GM21423 (cell line): ENCODE measurements around the gene UNC119.
A peak's percentile ranks its signal among the peaks of the same experiment; 100 is the strongest.
"Not testable (repeated sequence)": the region's sequence is repeated elsewhere in the genome, so short reads cannot be mapped to it uniquely, and the experiment has no call there.

Source experiments
- ATAC-seq: cut with Tn5 transposase; IDR thresholded peaks from one replicate; pipeline ENCODE4 v1.9.1; 2021; ENCODE audit warnings: mild to moderate bottlenecking, moderate library complexity; ENCODE audit not compliant: unreplicated experiment

Gene UNC119

DNA sequence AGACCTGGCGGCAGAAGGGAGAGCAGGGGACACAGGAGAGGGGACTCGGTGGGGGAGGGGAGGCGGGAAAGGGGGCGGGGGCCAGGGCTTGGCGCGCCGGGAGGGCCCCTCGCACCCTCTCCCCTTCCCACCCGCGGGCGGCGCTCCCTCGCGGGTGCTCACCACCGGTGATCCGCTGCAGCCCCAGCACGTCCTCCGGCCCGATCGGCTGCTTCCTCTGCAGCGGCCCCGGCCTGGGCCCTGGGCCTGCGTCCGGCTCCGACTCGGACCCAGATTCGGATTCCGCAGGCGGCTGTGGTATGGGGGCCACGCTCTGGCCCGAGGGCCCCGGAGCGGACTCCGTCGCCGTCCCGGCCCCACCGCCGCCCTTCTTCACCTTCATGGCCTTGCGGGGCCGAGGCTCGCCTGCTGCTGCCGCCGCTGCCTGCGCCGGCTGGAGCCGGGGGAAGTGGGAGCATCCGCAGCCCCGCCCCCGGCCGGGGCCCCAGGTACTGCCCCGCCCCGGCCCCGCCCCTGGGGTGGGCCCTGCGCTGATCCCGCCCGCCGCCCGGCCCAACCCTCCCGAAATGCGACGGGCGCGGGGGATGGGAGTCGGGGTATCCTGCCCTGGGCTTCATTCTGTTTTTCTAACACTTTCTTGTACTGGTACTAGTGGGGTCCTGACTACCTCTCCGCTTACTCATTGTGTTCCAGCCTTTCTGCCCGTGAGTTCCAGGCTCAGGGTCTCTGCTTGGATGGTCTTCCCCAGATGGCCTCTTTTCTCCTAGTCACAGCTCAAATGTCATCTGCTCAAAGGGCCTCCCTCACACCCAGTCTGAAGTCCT, at the start of gene UNC119:
Gene UNC119 (minus strand): TSS at position 449 of the 824 bp plus-strand sequence. CDS start 67 bp downstream, at position 382.
- ATAC-seq, result peak; percentile 48

DNA sequence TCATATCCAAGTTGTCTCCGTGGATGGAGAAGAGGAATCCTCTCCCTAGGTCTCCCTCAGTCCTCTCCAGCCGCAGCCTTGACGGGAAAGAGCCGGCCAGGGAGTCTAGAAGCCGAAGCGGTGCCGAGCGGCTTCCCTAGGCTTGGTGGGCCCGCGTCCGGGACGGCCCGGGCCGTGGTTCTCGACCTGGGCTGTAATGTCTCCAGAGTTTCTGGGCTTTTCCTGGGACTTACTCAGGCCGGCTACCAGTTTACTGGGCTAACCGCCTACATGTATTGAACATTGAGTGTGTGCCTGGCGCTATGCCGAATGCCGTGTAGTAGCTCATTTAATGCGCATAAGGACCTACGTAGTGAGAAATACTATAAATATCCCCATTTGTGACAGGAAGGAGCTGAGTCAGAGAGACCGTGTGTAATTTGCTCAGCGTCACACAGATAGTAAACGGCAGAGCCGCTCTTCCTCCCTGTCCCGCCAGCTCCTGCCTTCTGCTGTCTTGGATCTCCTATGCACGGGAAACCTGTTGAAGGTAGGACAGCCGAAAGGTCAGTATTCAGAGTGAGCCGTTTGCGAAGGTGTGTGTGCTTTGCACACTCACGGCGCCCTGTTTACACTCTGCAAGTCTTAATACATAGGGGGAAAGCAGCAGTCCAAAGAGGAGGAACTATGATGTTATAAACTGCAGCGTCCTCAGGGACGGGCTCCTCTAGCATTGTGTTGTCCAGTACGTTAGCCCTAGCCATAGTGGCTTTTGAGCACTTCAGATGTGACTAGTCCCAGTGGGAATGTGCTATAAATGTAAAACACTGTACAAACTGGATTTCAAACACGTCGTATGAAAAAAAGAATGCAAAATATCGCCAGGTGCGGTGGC, 47.1 kb upstream of the UNC119 start:
- ATAC-seq, result peak; percentile 29

DNA sequence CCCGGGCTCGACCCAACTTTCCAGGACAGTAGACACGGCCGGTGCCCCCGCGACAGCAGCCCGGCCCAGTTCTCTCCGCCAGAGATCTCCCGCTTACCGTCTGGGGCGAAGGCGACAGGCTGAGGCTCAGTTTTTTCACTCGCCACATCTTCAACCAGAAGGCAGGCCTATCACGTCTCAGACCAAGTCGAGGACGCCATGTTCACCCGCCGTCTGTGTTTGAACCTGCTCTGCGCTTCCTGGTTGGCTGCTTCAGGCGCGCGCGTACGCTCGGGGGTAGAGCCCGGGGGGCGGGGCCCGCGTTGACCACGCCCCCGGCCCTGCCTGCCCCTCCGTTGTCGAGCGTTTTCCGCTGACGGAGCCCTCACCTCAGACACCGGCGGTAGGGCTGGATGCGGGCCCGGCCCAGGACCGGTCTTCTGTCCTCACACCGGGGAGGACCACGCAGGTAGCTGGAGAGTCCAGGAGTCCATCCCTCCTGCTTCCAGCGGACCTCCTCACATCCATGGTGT, 46.4 kb upstream of the UNC119 start, which contains the start of gene SPAG5:
Gene SPAG5 (minus strand): TSS at position 227 of the 512 bp plus-strand sequence. CDS start 79 bp downstream, at position 148.
- peak; percentile 88 for ATAC-seq

DNA sequence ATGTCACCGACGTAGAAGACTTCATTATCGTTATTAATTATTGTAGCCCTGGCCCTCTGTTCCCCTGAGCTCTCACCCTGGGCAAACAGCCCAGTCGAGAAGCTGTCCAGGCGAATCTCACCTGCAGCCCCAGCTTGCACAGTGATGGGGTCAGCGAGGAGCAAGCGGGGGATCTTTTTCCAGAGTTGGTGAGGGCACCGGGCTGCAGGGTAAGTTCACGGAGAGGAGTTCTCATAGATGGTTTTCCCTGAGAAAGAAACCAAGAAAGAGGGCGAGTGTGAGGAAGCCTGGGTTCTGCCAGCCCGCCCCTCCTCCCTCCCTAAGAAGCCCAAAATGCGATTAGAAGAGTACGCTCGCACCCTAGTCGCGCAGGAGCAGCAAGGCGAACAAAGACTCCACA, 46.0 kb upstream of the UNC119 start:
- no peak for ATAC-seq

DNA sequence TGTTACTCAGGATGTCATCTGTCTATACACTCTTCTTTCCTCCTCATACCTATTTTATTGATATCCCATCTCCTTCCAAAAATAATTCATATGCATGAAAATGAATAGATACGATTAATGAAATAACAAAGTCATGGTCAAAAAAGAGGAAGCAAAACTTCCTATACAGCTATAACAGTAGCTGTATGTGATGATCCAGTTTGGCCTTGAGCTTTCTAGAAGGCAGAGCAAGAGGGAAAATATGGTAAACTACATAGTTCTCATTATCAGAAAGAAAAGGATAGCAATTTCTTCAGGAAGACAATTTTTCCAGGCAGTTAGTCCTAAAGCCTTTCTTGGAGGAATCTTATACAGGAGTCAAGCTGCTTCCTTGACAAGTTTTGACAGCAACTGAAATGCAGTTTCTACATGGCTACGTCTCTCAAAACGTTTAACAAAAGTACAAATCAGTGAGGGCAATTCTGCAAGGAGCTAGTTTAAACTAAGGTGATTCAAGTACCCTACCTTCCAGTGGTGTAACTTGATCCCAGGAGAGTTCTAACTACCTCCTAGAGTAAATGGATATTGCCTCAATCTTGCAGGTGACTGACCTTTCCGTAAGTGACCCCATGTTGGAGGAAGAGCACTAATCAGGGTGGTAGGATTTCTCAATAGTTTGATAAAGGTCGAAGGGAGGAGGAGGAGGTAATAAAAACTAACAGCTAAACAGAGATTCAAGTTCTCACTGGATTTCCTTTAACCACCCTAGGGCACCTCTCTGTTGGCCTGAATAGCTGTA, 45.4 kb upstream of the UNC119 start:
- no peak for ATAC-seq

DNA sequence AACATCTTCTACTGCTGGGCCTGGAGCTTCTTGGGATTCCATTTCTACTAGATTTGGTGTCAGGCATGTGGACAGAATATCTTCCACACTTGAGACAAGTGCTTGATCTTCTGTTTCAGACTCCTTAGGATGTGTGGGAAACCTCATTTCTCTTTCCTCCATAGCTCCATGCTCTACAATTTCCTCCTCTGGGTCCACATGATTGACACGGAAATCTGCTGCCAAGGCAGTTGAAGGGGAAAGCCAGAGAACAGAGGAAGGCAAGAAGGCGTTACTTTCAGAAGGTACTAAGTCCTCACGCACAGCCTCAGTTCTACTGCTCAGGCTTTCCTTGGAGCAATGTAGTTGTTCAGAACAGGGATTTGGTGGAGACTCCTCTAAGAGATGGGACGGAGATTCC, 39.8 kb upstream of the UNC119 start:
- ATAC-seq, result no peak

DNA sequence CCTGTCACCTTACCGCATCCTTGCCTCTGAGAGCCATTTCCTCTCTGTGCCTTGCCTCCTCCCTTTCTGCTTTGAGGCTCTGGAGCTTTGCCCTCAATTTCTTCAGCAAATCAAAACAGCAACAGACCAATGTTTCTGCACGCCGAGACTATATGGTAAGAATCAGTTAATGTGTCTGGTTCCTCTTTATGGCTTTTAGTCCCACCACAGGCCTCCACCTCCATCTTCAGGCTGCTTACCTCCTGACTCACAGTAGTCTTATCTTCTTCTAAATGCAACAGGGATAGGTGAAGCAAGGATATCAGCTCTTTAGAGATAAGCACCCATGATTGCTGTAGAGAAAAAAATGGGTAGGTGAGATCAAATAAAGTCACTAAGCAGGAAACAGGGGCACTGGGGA, 33.4 kb upstream of the UNC119 start:
- no peak for ATAC-seq

DNA sequence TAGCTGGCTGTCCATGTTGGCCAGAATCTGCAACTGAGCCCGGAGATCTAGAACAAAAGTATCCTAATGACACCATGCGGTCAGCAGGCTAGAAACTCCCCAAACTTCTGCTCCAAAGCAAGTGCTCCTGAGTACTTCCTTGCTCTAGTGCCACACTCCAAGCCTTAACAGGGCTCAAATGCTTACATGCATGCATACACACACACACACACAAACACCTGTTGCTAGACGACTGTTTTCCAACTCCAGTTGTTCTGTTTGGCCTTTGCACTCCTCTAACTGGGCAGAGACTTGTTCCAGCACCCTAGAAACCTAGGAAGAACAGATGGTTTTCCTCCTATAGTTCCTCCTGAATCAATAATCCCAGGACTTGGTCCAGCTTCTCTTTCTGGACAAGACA, 32.0 kb upstream of the UNC119 start:
- no peak for ATAC-seq

DNA sequence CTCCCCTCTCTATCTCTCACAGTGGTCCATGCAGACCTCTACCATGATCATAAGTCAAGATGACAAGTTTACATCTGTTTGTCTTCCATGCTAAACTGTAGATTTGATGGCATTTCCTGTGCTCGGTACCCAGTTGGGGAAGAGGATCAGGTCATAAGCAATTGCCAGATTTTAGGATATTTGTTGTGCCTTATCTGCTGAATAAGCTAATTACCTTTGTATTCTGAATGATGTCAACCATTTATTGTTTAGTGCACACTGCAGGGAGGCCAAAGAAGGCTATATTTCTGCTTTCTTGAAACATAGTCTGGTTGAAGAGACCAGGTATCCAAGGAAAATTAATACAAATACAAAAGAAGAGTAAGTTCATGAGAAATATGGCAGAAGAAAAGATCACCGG, 30.1 kb upstream of the UNC119 start:
- ATAC-seq, result no peak

DNA sequence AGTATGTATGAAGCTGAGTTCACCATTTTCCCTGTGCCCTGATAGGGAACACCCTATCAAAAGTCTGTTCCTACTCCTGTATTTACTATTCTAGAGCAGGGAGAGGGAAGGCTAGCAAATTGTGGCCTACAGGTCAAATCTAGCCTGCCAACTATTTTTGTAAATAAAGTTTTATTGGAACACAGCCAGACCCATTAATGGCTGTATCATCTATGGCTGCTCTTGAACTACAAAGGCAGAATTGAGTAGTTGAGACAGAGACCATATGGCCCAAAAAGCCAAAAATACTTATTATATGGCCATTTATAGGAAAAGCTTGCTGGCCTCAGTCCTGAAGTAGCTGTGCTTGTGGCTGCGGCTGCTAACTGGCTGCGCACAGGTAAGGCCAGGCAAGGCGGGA, 28.5 kb upstream of the UNC119 start:
- ATAC-seq, result no peak

DNA sequence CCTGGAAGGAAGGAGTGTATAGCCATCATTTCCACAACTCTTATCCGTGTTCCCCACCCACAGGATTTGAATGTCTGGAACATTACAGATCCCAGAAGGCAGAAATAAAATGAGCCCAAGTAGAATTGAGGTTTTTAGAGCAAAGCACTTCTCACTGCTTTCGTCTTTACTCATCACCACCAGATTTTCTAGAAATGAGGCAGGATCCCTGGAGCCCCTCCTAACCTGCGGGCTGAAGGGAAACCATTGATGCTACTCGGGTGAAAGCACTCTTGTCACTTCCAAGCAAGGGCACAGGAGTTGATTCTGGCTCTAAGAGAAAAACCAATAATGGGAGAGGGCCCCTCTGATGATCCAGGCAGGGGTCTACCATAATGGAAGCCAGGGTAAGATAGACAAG, 27.1 kb upstream of the UNC119 start:
- ATAC-seq, result no peak

DNA sequence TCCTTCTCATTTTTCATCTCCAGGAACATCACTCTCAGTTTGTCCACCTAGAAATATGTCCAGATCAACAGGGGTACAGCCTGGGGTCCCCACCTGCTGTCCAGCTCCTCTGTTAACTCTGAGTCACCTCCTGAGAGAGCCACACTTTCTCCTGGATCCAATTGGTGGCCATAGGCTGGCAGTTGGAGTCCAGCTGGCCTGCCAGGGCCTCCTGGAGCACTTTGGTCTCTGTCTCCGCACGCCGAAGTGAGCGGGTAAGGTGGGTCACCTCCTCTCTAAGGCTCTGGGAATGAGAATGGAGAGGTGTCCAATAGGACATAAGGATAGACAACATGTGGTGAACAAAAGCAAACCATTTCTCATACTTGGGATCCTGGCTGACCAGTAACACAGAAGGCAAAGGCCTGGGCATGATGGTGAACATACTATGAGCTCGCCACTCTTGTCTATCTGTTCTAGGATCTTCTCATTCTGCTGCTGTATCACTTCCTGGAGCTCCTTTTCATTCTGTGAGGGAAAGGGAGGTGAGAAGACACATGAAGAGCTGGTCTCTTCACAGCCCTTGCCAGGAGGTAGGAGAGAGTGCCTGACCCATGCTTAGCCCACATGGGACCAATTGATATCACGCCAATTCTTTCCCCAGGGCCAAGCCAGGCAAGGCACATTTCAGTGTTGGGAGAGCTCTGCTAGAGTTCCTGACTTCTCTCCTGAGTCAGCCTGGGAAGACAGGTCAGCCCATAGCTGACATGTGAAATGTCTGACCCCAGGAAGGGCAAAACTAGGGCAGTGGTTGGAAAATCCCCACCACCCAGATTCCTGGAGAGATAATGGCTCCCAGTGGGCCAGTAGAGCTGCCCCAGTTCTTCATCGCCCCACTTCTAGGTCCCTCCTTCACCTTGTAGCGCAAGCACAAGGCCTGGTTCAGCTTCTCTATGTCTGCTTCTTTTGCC, 26.1 kb upstream of the UNC119 start:
- ATAC-seq, result no peak

DNA sequence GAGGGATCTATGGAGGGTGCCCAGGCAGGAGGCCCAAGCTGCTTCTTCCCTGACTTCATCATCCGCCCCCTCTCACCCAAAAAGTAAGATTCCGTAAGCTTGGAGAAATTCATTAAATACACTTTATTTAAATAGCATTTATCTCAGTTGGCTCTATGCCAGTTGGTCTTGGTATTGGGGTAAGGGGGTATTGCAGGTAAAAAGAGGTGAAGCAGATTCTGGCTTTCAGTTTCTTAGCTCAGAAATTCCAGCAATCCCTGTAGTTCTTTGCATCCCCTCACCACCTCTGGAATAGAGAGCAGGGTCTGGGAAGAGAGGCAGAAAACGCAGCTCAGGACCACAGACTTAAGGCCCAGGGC, 25.0 kb upstream of the UNC119 start:
- no peak for ATAC-seq

DNA sequence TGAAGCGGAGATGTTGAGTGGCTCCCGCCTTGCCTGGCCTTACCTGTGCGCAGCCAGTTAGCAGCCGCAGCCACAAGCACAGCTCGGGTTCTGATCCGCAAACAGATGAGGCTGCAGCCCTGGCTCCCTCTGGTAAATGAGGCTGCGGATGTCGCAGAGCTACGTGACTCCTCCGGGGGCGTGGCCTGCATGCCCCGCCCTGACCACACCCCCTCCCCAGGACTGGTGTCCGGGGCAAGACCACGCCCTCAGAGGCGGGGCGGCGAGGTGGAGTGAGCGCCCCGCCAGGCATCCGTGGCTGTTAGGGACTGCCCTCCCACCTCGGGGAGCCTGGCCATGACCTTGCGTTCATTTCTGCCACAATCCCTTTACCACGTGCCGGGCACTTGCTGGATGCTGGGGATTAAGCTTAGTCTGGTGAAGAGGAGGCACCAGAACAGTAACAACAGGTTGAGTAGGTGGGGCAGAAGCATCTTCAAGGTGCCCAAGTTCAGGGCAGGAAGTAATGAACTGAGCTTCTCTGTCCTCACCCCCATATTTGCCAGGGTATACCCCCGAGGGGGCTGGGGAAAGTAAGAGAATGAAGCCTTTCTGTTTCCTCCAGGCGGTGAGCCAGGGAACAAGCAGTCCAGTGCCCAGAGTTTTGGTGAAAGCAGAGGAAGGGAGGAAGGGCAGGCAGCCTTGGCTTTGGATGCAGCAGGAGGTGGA, 24.5 kb upstream of the UNC119 start, which contains the start of gene ALDOC:
Gene ALDOC (minus strand): TSS at position 138 of the 708 bp plus-strand sequence. CDS start 1,363 bp downstream, outside the sequence.
- ATAC-seq, result peak; percentile 82

DNA sequence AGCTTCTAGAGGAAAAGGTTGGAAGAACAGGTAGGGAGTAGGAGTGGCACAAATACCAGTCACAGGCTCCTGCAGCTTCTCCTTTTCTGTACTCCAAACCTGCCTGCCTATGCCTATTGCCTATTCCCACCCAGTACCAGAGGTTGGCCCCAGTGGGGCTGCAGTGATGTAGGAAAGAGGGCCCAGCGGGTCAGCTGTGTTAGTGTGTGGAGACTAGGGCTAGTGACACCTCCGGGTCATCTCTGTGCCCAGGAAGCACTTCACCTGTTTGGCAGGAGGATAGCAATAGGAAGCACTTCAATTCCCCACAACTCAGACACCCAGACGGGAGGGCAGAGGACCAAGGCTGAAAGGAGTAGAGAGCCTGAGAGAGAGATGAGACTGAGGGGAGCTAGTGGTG, 23.6 kb upstream of the UNC119 start:
- ATAC-seq, result not testable (repeated sequence)

DNA sequence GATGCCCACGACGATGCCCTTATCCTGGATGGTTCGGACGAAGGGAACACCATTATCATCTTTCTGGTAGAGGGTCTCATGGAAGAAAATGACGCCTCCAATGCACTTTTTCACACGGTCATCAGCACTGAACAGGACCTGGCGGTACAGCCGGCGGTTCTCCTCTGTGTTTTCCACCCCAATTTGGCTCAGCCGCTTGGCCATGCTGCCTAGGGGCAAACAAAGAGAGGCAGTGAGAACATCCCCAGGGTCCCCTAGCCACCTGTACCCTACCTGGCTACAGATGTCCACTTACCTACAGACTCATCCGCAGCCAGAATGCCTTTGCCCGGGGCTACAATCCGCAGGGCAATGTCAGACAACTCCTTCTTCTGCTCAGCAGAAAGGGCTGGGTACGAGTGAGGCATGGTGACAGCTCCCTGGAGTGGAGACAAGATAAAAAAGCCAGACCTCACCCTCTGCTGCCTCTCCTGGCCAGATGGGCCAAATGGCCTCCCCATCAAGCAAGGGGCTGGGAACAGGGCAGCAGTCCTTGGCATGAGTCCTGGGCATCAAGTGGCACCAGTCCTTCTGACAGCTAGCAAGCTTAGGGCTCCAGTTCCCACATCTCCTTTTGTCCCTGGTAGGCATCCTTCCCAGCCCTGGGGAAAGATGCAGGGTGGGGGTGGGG, 22.8 kb upstream of the UNC119 start:
- no peak for ATAC-seq

DNA sequence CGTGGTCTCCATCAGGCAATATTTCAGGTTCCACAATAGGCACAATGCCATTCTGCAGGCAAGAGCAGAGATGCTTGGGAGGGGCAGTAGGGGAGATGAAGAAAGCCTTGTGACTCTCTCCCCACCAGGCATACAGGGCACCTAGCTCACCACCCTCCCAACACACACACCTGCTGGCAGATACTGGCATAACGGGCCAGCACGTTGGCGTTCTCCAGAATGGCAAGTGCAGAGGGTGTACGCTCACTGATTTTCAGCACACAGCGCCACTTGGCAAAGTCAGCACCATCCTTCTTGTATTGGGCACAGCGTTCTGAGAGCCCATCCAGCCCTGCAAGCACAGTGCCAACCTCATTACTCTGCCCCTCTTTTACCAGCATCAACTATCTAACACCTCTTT, 22.1 kb upstream of the UNC119 start:
- ATAC-seq, result no peak

DNA sequence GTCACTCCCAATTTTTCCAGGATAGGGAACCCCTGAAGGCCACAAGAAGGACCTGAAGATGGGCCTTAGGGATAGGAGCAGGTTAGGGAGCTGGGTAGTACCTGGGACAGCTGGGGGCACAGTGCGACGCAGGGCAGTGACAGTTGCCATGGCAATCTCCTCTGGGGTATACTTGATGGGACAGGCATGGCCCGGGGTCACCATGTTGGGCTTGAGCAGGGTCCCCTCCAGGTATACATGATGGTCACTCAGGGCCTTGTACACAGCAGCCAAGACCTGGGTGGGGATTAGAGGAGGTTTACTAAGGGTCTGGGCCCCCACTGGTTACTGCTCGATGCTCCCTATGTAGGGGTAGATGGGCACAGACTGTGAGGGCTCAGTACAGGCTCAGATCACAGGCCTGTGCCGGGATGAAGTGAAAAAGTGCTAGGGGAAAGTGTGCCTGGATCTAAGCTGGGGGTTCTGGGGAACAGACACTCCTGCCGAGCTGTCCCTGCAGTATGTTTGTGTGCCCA, 21.6 kb upstream of the UNC119 start:
- no peak for ATAC-seq
